Pancreas (tissue), 10 donors: ENCODE measurements around the gene ZFYVE28. TPM values are rescaled to one million over a fixed set of nuclear protein-coding genes. Genes with fewer than 3 reads are reported as not detected.

Source experiments
- ATAC-seq, 4 donors: fragments of 200-7000 bp; cut with Tn5 transposase; one replicate each; pipeline versions ENCODE4 v1.8.0 to v1.9.1; 2020; ENCODE audit warnings: mild to moderate bottlenecking in 4 of 4, moderate library complexity in 4 of 4
- DNase-seq, 6 donors: peaks; one replicate each; pipeline ENCODE4 v3.0.0-alpha.2; 2020
- FAIRE-seq: peaks from 2 replicates; lab custom pipeline; 2012; peaks lifted over from hg19 to GRCh38; lab: Jason Lieb, UNC
- H3K27ac ChIP-seq, 4 donors: fragments of 200-600 bp; sonication (generic); 1 replicate in 3 of 4; 2 replicates in 1 of 4; pipeline versions ENCODE4 v1.5.0 to v1.8.0; 2020
- H3K27me3 ChIP-seq, 4 donors: fragments of 200-600 bp; one replicate each; pipeline ENCODE4 v1.8.0; 2021
- H3K36me3 ChIP-seq, 3 donors: fragments of 200-600 bp; sonication (generic) in 1 of 3; one replicate each; pipeline versions ENCODE4 v1.5.0 to v1.8.0; 2020 to 2021
- H3K4me1 ChIP-seq, 3 donors: fragments of 200-600 bp; one replicate each; pipeline ENCODE4 v1.8.0; 2021
- H3K4me3 ChIP-seq, 4 donors: fragments of 200-600 bp; sonication (generic) in 2 of 4; one replicate each; pipeline versions ENCODE4 v1.5.0 to v1.8.0; 2020 to 2021
- H3K9me3 ChIP-seq, 4 donors: fragments of 200-600 bp; one replicate each; pipeline ENCODE4 v1.8.0; 2021
- CTCF ChIP-seq, 4 donors: fragments of 200-600 bp; sonication (generic) in 3 of 4; IDR thresholded peaks; one replicate each; pipeline versions ENCODE4 v1.5.0 to v1.8.0; 2021; ENCODE audit warnings: antibody characterized with exemption in 4 of 4
- WGBS, 2 donors: extraction: QIAGEN DNeasy Blood & Tissue Kit; methylation state at CpG; one replicate each; pipeline ENCODE4 v1.1.7; 2013; 5-methylcytosine and 5-hydroxymethylcytosine counted together
- intact Hi-C, 3 donors: fragments of 100-400 bp; cut with DNase I; formaldehyde crosslinking; loops; one replicate each; pipeline versions ENCODE4 v1.11.1 to v1.14.2; 2022
- polyA plus RNA-seq, 2 donors: library from polyadenylated mRNA; stranded (reverse); fragments of 200-250 nt; gene quantifications; one replicate each; pipeline ENCODE4 v1.2.3, GENCODE V29; 2013
- total RNA-seq, 6 donors: library from RNA; stranded (reverse); fragmentation: NEBNext Ultra II Directional in 4 of 6; extraction: Animal tissue kit (Norgen Biotek cat#: 25700) in 4 of 6; gene quantifications; one replicate each; pipeline versions ENCODE4 v1.2.1 to v1.2.4, GENCODE V29; 2021 to 2023
- donor health status: healthy with polysubstance abuse.
- donor health status: DM: no; HTN: no; CAD: no; lungs with moderate emphysema.
- donor health status: DM: no; HTN: no; CAD: no.
- donor health status: control.
- donor health status: control.
- donor health status: Bipolar disorder and iron deficiency.
- donor health status: DM: yes; HTN: yes; CAD: no.
- donor health status: DM: no; HTN: no; CAD: no.
- donor health status: DM: no; HTN: no; CAD: no.
- donor health status: DM: yes; HTN: yes; CAD: no.

Gene ZFYVE28
- total and polyA plus RNA-seq, 8 donors, result 3.8 to 13.4 (median 6.0) TPM

- intact Hi-C loops, result no loop called here
- no peaks in the 10 kb centered on the region for H3K36me3 ChIP-seq
- ATAC-seq, result no peak
- FAIRE-seq, result no peak
- WGBS, 2 donors, result 81 to 85% methylated on average over 29 to 30 of the region's 30 CpGs
- H3K4me1 ChIP-seq, result no peaks in the 10 kb centered on the region
- no peak overlapping the region for H3K4me3 ChIP-seq
- H3K9me3 ChIP-seq, result no peaks in the 10 kb centered on the region
- H3K27ac ChIP-seq, result no peak overlapping the region
- no peaks in the 10 kb centered on the region for H3K27me3 ChIP-seq
- peak in 1 of 6 donors; percentile 64 for DNase-seq
- no peak for TF ChIP-seq CTCF (IDR thresholded peaks at IDR 0.05)
Measured at GRCh38 chr4:2436761-2437474, 18.5 kb upstream of the ZFYVE28 start.

GRCh38 chr4:2436301-2436700, 17.9 kb upstream of the ZFYVE28 start:
- TF ChIP-seq CTCF (IDR thresholded peaks at IDR 0.05), result no peak
- no peaks in the 10 kb centered on the region for H3K4me1 ChIP-seq
- FAIRE-seq (no peak), DNase-seq (no peak), ATAC-seq (peak in 2 of 4 donors; percentile 26 to 44)
- no peak overlapping the region for H3K4me3 ChIP-seq
- intact Hi-C loops, result no loop called here
- H3K27me3 ChIP-seq, result no peaks in the 10 kb centered on the region
- no peak overlapping the region for H3K27ac ChIP-seq
- H3K9me3 ChIP-seq, result no peaks in the 10 kb centered on the region
- no peaks in the 10 kb centered on the region for H3K36me3 ChIP-seq
- WGBS, 2 donors, result 61 to 67% methylated on average over 10 of the region's 10 CpGs

GRCh38 chr4:2434420-2434819, 16.0 kb upstream of the ZFYVE28 start:
- no peak for FAIRE-seq
- no peak for DNase-seq
- intact Hi-C loops, result no loop called here

GRCh38 chr4:2433609-2434350, 15.3 kb upstream of the ZFYVE28 start:
- H3K27ac ChIP-seq, result no peak overlapping the region
- H3K9me3 ChIP-seq, result no peaks in the 10 kb centered on the region
- DNase-seq (peak in 1 of 6 donors; percentile 75), FAIRE-seq (no peak), ATAC-seq (no peak)
- no peak overlapping the region for H3K4me3 ChIP-seq
- no peaks in the 10 kb centered on the region for H3K36me3 ChIP-seq
- H3K27me3 ChIP-seq, result no peaks in the 10 kb centered on the region
- no peak for TF ChIP-seq CTCF (IDR thresholded peaks at IDR 0.05)
- peaks cover 0 to 3% (median 0%) of the 10 kb centered on the region in 3 donors for H3K4me1 ChIP-seq
- WGBS, 2 donors, result 71 to 73% methylated on average over 27 to 29 of the region's 29 CpGs
- intact Hi-C loops, result no loop called here

More at GRCh38 chr4:2434420-2434819, 16.0 kb upstream of the ZFYVE28 start:
- no peaks in the 10 kb centered on the region for H3K27me3 ChIP-seq
- ATAC-seq, result no peak
- no peaks in the 10 kb centered on the region for H3K4me1 ChIP-seq
- no peaks in the 10 kb centered on the region for H3K36me3 ChIP-seq
- WGBS, 2 donors, result 62 to 67% methylated on average over 9 of the region's 9 CpGs
- H3K4me3 ChIP-seq, result no peak overlapping the region
- no peak overlapping the region for H3K27ac ChIP-seq
- no peak for TF ChIP-seq CTCF (IDR thresholded peaks at IDR 0.05)
- H3K9me3 ChIP-seq, result no peaks in the 10 kb centered on the region
